MCF 10A (cell line): Measurements from ENCODE around the gene ARHGAP10. TPM values are rescaled to one million over a fixed set of nuclear protein-coding genes. Genes with fewer than 3 reads are reported as not detected.
A peak's percentile ranks its signal among the peaks of the same experiment; 100 is the strongest.

Source experiments
- BruUV-seq: library from RNA; stranded (reverse); fragments of 400-500 nt; replicated peaks from 2 replicates; lab custom pipeline; 2021; lab: Mats Ljungman, UMichigan
- CTCF ChIA-PET: fragments of 300-600 bp; sonication (Branson Sonifier 250); formaldehyde crosslinking; extraction: SDS; loops from one replicate; lab custom pipeline; 2021; ENCODE audit warnings: antibody characterized with exemption, inconsistent platforms; lab: Yijun Ruan, JAX
- POLR2A ChIA-PET: fragments of 300-600, 350-650 bp; sonication (Branson Sonifier 250); formaldehyde crosslinking; extraction: SDS; loops from one replicate; lab custom pipeline; 2020; ENCODE audit warnings: antibody characterized with exemption, inconsistent platforms; lab: Yijun Ruan, JAX
- DNase-seq: peaks from one replicate; pipeline ENCODE4 v3.0.0-alpha.2; 2018; ENCODE audit not compliant: unreplicated experiment
- H3K27ac Mint-ChIP-seq: one replicate; pipeline ENCODE4 v1.8.0; 2022; ENCODE audit warnings: mild to moderate bottlenecking, low read depth, mixed read lengths; ENCODE audit not compliant: unreplicated experiment
- H3K27me3 Mint-ChIP-seq: one replicate; pipeline ENCODE4 v1.8.0; 2022; ENCODE audit warnings: mixed read lengths; ENCODE audit not compliant: insufficient read depth, unreplicated experiment
- H3K36me3 Mint-ChIP-seq: one replicate; pipeline ENCODE4 v1.8.0; 2022; ENCODE audit warnings: mild to moderate bottlenecking, moderate library complexity, mixed read lengths; ENCODE audit not compliant: insufficient read depth, unreplicated experiment
- H3K4me1 Mint-ChIP-seq: one replicate; pipeline ENCODE4 v1.8.0; 2022; ENCODE audit warnings: mixed read lengths; ENCODE audit not compliant: insufficient read depth, unreplicated experiment
- H3K4me3 Mint-ChIP-seq: one replicate; pipeline ENCODE4 v1.8.0; 2022; ENCODE audit warnings: mild to moderate bottlenecking, moderate library complexity, mixed read lengths; ENCODE audit not compliant: unreplicated experiment
- H3K9me3 Mint-ChIP-seq: one replicate; pipeline ENCODE4 v1.8.0; 2022; ENCODE audit warnings: mixed read lengths; ENCODE audit not compliant: unreplicated experiment
- CTCF ChIP-seq: fragments of 200-600 bp; IDR thresholded peaks from one replicate; pipeline ENCODE4 v1.8.0; 2022; ENCODE audit warnings: antibody characterized with exemption, mild to moderate bottlenecking; ENCODE audit not compliant: unreplicated experiment
- intact Hi-C: fragments of 100-400 bp; cut with micrococcal nuclease; formaldehyde crosslinking; loops from 2 replicates; pipeline ENCODE4 v1.14.1; 2022
- total RNA-seq: library from RNA; stranded (reverse); gene quantifications from 2 replicates; pipeline ENCODE4 v1.2.3, GENCODE V29; 2022

Gene ARHGAP10
- total RNA-seq, 1 experiment from 2014 or later = 22.4 TPM

- Mint-ChIP-seq H3K27ac (peak overlapping the region; percentile 68), H3K36me3 (no peaks in the 10 kb centered on the region), H3K4me3 (no peak overlapping the region), H3K4me1 (peaks cover 33% of the 10 kb centered on the region), H3K27me3 (no peaks in the 10 kb centered on the region), H3K9me3 (no peaks in the 10 kb centered on the region)
- no peak for TF ChIP-seq CTCF
- POLR2A ChIA-PET = interaction anchor here (0.6 to 2.3 kb wide), 14 partner anchors 8 to 59 kb away, joined by 3 to 14 read pairs (median 3); partner anchors contain the start of gene ARHGAP10
- intact Hi-C loops = no loop called here
- no TSS peak for BruUV-seq
- CTCF ChIA-PET = interaction anchor here (0.6 to 5.5 kb wide), 5 partner anchors 18 to 93 kb away, joined by 3 to 24 read pairs (median 3); partner anchors contain the start of gene ARHGAP10
- DNase-seq = peak; percentile 42
These were observed 41.6 kb downstream of the ARHGAP10 start for GRCh38 chr4:147773261-147774184.

DNA sequence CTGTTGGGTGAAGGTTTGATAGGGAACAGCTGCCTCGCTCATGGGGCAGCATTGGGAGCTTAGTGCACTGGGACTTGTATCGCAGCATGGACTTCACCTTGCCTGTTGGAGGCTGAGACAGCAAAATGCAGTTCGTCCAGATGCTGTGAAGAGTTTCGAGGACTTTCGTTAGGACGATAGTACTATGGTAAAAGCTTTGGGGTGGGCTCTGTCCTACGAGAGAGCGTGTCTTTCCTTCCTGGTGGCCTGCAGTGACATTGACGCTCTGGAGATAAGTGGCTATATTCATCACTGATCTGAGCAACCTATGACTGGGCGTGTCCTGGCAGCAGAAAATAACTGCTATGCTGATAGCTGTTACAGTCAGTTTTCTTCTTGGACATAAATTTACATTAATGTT is 44.8 kb downstream of the ARHGAP10 start:
- no TSS peak for BruUV-seq
- Mint-ChIP-seq H3K27me3 (no peaks in the 10 kb centered on the region), H3K4me3 (no peak overlapping the region), H3K9me3 (no peaks in the 10 kb centered on the region), H3K27ac (no peak overlapping the region), H3K36me3 (no peaks in the 10 kb centered on the region), H3K4me1 (peaks cover 29% of the 10 kb centered on the region)
- intact Hi-C loops = no loop called here
- ChIA-PET CTCF (interaction anchor here (5.5 kb wide), 1 partner anchor 89 kb away, joined by 24 read pairs; no protein-coding TSS in a partner anchor), POLR2A (interaction anchor here (1.3 kb wide), 1 partner anchor 53 kb away, joined by 3 read pairs; no protein-coding TSS in a partner anchor)
- TF ChIP-seq CTCF = no peak
- no peak for DNase-seq

GRCh38 chr4:147777456-147778091 is 45.7 kb downstream of the ARHGAP10 start:
- DNase-seq = peak; percentile 55
- Mint-ChIP-seq H3K4me3 (no peak overlapping the region), H3K4me1 (peaks cover 29% of the 10 kb centered on the region), H3K9me3 (no peaks in the 10 kb centered on the region), H3K27ac (no peak overlapping the region), H3K27me3 (no peaks in the 10 kb centered on the region), H3K36me3 (no peaks in the 10 kb centered on the region)
- ChIA-PET CTCF (no interaction called here), POLR2A (no interaction called here)
- TF ChIP-seq CTCF = no peak
- BruUV-seq = no TSS peak
- intact Hi-C loops = no loop called here

GRCh38 chr4:147778942-147779341 is 47.1 kb downstream of the ARHGAP10 start:
- H3K36me3 Mint-ChIP-seq = no peaks in the 10 kb centered on the region
- no peak overlapping the region for H3K4me3 Mint-ChIP-seq
- H3K27ac Mint-ChIP-seq = peak overlapping the region; percentile 46
- ChIA-PET POLR2A (interaction anchor here (1.2 kb wide), 1 partner anchor 44 kb away, joined by 3 read pairs; no protein-coding TSS in a partner anchor), CTCF (interaction anchor here (0.6 kb wide), 1 partner anchor 31 kb away, joined by 4 read pairs; no protein-coding TSS in a partner anchor)
- H3K27me3 Mint-ChIP-seq = no peaks in the 10 kb centered on the region
- peaks cover 24% of the 10 kb centered on the region for H3K4me1 Mint-ChIP-seq
- no peak for TF ChIP-seq CTCF
- intact Hi-C loops = no loop called here
- no peak for DNase-seq
- BruUV-seq = no TSS peak
- H3K9me3 Mint-ChIP-seq = no peaks in the 10 kb centered on the region
